Measurements from ENCODE around the gene LACTB.
A peak's percentile ranks its signal among the peaks of the same experiment; 100 is the strongest.

Gene LACTB

GRCh38 chr15:63155486-63155885 lies 33.8 kb downstream of the LACTB start:
- no peak for TF ChIP-seq ZEB2 (tag by site-specific recombination; IDR thresholded peaks at IDR 0.05)
- ChIA-PET CTCF (interaction anchor here (0.6 kb wide), 1 partner anchor 224 kb away, joined by 3 read pairs; no protein-coding TSS in a partner anchor), POLR2A (no interaction called here)
- Histone ChIP-seq H3K27ac (ENCODE audit: extremely low read depth, low read depth, low read length) (no peak overlapping the region), H3K4me3 (ENCODE audit: low read depth, low read length) (no peak overlapping the region; the same call in 1 of the 2 replicates), H3K36me3 (ENCODE audit: control insufficient read depth in 2 of 2, insufficient read depth in 1 of 2, low read length in 2 of 2) (peaks cover 11 to 32% of the 10 kb centered on the region in 2 experiments), H3K4me1 (ENCODE audit: control insufficient read depth, insufficient read depth, low read length) (no peaks in the 10 kb centered on the region), H3K9me3 (ENCODE audit: control insufficient read depth, insufficient read depth, low read depth, low read length) (no peaks in the 10 kb centered on the region)

GRCh38 chr15:63156086-63156710 lies 34.5 kb downstream of the LACTB start:
- CTCF ChIA-PET: interaction anchor here (0.6 kb wide), 1 partner anchor 224 kb away, joined by 3 read pairs; no protein-coding TSS in a partner anchor
- peak overlapping the region; percentile 79 for H3K4me3 ChIP-seq (ENCODE audit: low read depth, low read length)
- no peaks in the 10 kb centered on the region for H3K9me3 ChIP-seq (ENCODE audit: control insufficient read depth, insufficient read depth, low read depth, low read length)
- TF ChIP-seq ZNF513 (tag by site-specific recombination; IDR thresholded peaks at IDR 0.05): no peak
- no peak for TF ChIP-seq ZBTB6 (tag by site-specific recombination; IDR thresholded peaks at IDR 0.05)
- TF ChIP-seq ATF2 (tag by site-specific recombination; IDR thresholded peaks at IDR 0.05; ENCODE audit: low read depth): no peak
- no peak for TF ChIP-seq ZNF518A (tag by site-specific recombination; conservative IDR thresholded peaks at IDR 0.05; ENCODE audit: low read depth)
- no peak for TF ChIP-seq SCRT2 (tag by site-specific recombination; IDR thresholded peaks at IDR 0.05)
- TF ChIP-seq ZNF138 (tag by site-specific recombination; IDR thresholded peaks at IDR 0.05; ENCODE audit: borderline replicate concordance): no peak
- TF ChIP-seq ZNF311 (tag by site-specific recombination; IDR thresholded peaks at IDR 0.05; ENCODE audit: borderline replicate concordance): no peak
- TF ChIP-seq ZNF274 (IDR thresholded peaks at IDR 0.05; ENCODE audit: low read length): no peak
- no peak for TF ChIP-seq ZNF274 (tag by site-specific recombination; IDR thresholded peaks at IDR 0.05; ENCODE audit: borderline replicate concordance)
- TF ChIP-seq RBAK (tag by site-specific recombination; IDR thresholded peaks at IDR 0.05): no peak
- TF ChIP-seq SALL2 (tag by site-specific recombination; IDR thresholded peaks at IDR 0.05; ENCODE audit: borderline replicate concordance): no peak
- no peak for TF ChIP-seq MZF1 (tag by site-specific recombination; IDR thresholded peaks at IDR 0.05; ENCODE audit: borderline replicate concordance)
- TF ChIP-seq YY1 (tag by site-specific recombination; IDR thresholded peaks at IDR 0.05): no peak
- TF ChIP-seq ZNF623 (tag by site-specific recombination; IDR thresholded peaks at IDR 0.05): no peak
- no peak for TF ChIP-seq ZNF677 (tag by site-specific recombination; IDR thresholded peaks at IDR 0.05)
- TF ChIP-seq ZBTB49 (tag by site-specific recombination; IDR thresholded peaks at IDR 0.05; ENCODE audit: low read depth): no peak
- TF ChIP-seq ZNF211 (tag by site-specific recombination; IDR thresholded peaks at IDR 0.05; ENCODE audit: low read depth): no peak
- POLR2A ChIA-PET: interaction anchor here (1.0 to 1.5 kb wide), 8 partner anchors 8 to 121 kb away, joined by 3 to 9 read pairs (median 5); partner anchors contain the start of genes APH1B, LACTB and RAB8B
- H3K36me3 ChIP-seq (ENCODE audit: control insufficient read depth in 2 of 2, insufficient read depth in 1 of 2, low read length in 2 of 2): peaks cover 11 to 32% of the 10 kb centered on the region in 2 experiments
- peak overlapping the region; percentile 99 for H3K27ac ChIP-seq (ENCODE audit: extremely low read depth, low read depth, low read length)
- no peaks in the 10 kb centered on the region for H3K4me1 ChIP-seq (ENCODE audit: control insufficient read depth, insufficient read depth, low read length)
